ENCODE results near the gene CYB561.
"Not testable (repeated sequence)": the region's sequence is repeated elsewhere in the genome, so short reads cannot be mapped to it uniquely, and the experiment has no call there.

The CYB561 gene

DNA sequence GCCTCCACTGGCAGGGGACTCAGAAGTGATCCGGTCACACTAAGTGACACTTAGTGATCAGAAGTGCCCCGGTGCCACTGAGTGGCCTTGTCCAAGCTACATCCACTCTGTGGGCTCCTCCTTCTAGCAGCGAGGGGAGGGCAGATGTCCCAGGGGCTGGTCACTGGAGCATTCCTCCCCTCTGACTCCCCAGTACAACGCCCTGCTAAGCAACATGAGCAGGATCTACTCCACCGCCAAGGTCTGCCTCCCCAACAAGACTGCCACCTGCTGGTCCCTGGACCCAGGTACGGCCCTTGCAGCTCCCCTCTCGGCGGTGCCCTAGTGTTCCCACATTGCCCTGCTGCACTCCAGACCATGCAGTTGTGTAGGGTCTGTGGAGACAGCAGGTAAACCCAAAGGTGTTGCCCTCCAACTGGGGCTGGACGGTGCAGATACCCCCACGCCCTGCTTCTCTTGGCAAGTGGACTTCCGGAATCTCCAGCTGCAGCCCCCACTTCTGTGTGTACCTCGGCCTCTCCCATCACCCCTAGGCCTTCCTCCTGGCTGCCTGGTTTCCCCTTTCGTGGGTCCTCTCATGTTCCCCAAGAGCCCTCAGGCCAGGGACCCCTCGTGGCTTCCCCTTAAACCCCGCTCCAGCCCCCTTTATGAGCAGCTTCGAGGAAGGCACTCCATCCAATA, 32.8 kb upstream of the CYB561 start:
- DNase-seq (ENCODE audit: low read depth, low spot score) = peak; percentile 76
- Histone ChIP-seq H3K4me3 (ENCODE audit: low read length) (no peak overlapping the region), H3K9me3 (ENCODE audit: control insufficient read depth, insufficient read depth, low read length) (no peaks in the 10 kb centered on the region), H3K27me3 (ENCODE audit: control insufficient read depth, insufficient read depth, low read length) (no peaks in the 10 kb centered on the region), H3K27ac (ENCODE audit: low read length) (no peak overlapping the region), H3K36me3 (ENCODE audit: control insufficient read depth, insufficient read depth, low read length) (no peaks in the 10 kb centered on the region), H3K4me1 (ENCODE audit: control insufficient read depth, insufficient read depth, low read length) (peaks cover 6% of the 10 kb centered on the region; the same call in 1 of the 2 replicates)
- no CpG with 5 or more reads among the region's 16 CpGs for WGBS (ENCODE audit: insufficient coverage, insufficient read length)

DNA sequence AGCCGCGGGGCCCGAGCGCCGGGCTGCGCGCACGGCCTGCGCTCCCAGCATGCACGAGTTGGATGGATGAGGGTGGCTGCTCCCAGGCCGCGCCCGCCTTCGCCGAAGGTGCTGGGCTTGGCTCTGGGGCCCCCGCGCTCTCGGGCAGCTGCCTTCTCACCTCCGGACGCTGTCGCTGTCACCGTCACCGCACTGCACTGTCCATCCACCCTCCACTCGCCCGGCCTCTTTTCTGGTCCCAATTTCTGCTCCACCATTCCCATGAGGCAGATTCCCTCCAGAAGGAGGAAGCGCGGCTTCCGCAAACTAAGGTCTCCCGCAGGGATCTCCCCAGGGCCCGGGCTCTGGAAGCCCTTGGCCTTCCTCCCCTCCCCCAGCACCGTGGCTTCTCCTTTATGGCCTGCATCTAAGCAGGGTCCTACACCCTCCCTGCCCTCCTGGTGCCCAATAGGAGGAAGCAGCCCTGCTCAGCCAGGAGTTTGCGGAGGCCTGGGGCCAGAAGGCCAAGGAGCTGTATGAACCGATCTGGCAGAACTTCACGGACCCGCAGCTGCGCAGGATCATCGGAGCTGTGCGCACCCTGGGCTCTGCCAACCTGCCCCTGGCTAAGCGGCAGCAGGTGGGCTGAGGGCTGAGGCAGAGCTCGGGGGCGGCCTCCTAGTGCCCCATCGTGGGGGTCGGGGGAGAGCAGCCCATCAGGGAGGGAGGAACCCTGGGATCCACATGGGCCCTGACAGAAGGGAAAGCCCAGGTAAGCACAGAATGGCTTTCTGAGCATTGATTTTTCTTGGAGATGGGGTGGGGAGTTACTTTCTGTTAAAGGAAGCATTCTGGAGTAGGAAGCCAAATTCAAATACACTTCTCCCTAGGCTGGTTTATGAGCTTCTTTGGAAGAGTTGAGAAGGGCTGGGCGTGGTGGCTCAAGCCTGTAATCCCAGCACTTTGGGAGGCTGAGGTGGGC, 31.7 kb upstream of the CYB561 start:
- Histone ChIP-seq H3K9me3 (ENCODE audit: control insufficient read depth, insufficient read depth, low read length) (no peaks in the 10 kb centered on the region), H3K4me3 (ENCODE audit: low read length) (peak overlapping the region; percentile 29; the same call in 1 of the 2 replicates), H3K27me3 (ENCODE audit: control insufficient read depth, insufficient read depth, low read length) (no peaks in the 10 kb centered on the region), H3K27ac (ENCODE audit: low read length) (no peak overlapping the region), H3K4me1 (ENCODE audit: control insufficient read depth, insufficient read depth, low read length) (peaks cover 6% of the 10 kb centered on the region; the same call in 1 of the 2 replicates), H3K36me3 (ENCODE audit: control insufficient read depth, insufficient read depth, low read length) (no peaks in the 10 kb centered on the region)
- no peak for DNase-seq (ENCODE audit: low read depth, low spot score)
- WGBS (ENCODE audit: insufficient coverage, insufficient read length) = no CpG with 5 or more reads among the region's 44 CpGs

DNA sequence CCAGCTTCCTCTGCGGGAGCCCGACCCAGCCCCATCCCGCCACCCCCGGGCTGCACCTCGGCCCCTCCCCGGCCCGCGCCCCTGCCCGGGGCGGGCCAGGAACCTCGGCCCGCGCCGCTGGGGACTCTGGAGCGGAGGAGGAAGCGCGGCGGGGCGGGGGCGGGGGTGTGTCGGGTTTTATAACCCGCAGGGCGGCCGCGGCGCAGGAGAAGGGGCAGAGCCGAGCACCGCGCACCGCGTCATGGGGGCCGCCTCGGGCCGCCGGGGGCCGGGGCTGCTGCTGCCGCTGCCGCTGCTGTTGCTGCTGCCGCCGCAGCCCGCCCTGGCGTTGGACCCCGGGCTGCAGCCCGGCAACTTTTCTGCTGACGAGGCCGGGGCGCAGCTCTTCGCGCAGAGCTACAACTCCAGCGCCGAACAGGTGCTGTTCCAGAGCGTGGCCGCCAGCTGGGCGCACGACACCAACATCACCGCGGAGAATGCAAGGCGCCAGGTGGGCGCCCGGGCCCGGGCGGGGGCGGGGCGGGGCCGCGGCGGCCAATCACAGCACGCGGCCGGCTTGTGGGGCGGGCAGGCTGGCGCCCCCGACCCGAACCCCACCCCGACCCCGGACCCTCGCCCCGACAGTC, 30.9 kb upstream of the CYB561 start, which contains the start of gene ACE:
Gene ACE, plus strand, starts transcription at position 208 of the 626 bp plus-strand sequence. Its CDS starts 34 bp downstream, at position 242.
- Histone ChIP-seq H3K4me3 (ENCODE audit: low read length) (peak within 1 kb of the TSS; percentile 47), H3K9me3 (ENCODE audit: control insufficient read depth, insufficient read depth, low read length) (no peaks in the 10 kb centered on the region), H3K4me1 (ENCODE audit: control insufficient read depth, insufficient read depth, low read length) (peaks cover 6% of the 10 kb centered on the region; the same call in 1 of the 2 replicates), H3K27ac (ENCODE audit: low read length) (no peak within 1 kb of the TSS), H3K36me3 (ENCODE audit: control insufficient read depth, insufficient read depth, low read length) (no peaks in the 10 kb centered on the region), H3K27me3 (ENCODE audit: control insufficient read depth, insufficient read depth, low read length) (no peaks in the 10 kb centered on the region)
- WGBS (ENCODE audit: insufficient coverage, insufficient read length) = no CpG with 5 or more reads among the region's 78 CpGs
- no peak for DNase-seq (ENCODE audit: low read depth, low spot score)

DNA sequence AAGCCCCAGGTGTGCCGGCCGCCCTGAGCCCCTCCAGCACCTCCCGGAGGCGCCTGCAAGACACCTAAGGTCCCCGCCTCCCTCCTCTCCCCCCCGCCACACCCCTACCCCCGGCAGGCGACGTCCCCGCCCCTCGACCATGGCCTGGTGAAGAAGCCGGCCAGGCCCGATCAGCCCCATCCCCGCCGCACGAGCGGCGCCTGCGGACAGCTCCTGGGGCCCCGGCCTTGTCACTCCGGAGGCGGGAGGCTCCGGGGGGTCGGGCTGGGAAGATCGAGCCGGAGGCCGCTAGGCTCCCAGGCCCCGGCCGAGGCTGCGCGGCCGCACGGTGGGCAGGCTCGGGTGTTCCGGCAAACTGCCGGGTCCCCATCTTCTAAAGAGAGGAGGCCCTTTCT, 30.4 kb upstream of the CYB561 start:
- H3K27me3 ChIP-seq (ENCODE audit: control insufficient read depth, insufficient read depth, low read length) = no peaks in the 10 kb centered on the region
- peaks cover 6% of the 10 kb centered on the region; the same call in 1 of the 2 replicates for H3K4me1 ChIP-seq (ENCODE audit: control insufficient read depth, insufficient read depth, low read length)
- H3K27ac ChIP-seq (ENCODE audit: low read length) = no peak overlapping the region
- no CpG with 5 or more reads among the region's 36 CpGs for WGBS (ENCODE audit: insufficient coverage, insufficient read length)
- no peaks in the 10 kb centered on the region for H3K9me3 ChIP-seq (ENCODE audit: control insufficient read depth, insufficient read depth, low read length)
- peak overlapping the region; percentile 47; the same call in 1 of the 2 replicates for H3K4me3 ChIP-seq (ENCODE audit: low read length)
- H3K36me3 ChIP-seq (ENCODE audit: control insufficient read depth, insufficient read depth, low read length) = no peaks in the 10 kb centered on the region
- no peak for DNase-seq (ENCODE audit: low read depth, low spot score)

DNA sequence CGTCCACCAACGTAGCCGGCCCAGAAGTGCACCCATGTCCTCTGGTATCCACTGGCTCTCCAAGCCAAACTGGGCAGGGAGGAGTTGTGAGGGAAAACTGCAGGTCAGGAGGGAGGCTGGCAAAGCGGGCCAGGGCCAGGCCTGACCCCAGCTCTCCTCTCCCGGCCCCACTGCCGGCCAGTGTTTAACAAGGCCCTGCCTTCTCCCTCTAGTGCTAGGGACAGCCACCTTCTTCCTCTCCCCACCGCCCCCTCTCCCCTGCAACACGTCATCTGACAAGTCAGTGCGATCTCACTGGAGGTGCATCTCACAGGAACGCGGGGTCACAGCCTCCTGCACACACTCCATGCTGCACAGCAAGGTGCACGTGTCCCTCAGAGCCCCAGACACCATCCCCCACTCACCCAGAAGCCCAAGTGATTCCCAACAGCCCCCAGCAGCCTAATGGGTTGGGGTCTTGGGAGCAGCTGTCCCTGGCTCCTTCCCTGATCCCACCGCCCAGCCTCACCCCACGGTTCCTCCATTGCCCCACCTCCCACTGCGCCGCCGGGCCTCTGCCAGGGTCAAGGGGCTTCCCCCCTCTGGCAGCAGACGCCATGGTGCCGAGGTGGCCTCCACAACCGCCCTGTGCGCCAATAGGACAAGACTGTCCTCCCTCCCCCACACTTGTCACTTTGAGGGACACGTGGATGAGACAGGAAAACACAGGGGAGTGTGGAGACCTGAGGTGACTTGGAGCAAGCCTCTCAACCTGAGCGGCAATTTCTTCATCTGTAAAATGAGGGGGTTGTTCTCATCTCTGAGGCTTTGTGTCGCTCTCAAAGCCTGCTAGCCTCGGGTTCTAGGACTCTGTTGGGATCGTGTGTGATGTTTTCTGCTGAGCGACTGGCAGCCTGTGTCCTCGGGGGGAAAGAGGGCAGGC, 29.6 kb upstream of the CYB561 start:
- Histone ChIP-seq H3K27ac (ENCODE audit: low read length) (no peak overlapping the region), H3K4me3 (ENCODE audit: low read length) (peak overlapping the region; percentile 47; the same call in 1 of the 2 replicates)
- no CpG with 5 or more reads among the region's 28 CpGs for WGBS (ENCODE audit: insufficient coverage, insufficient read length)

DNA sequence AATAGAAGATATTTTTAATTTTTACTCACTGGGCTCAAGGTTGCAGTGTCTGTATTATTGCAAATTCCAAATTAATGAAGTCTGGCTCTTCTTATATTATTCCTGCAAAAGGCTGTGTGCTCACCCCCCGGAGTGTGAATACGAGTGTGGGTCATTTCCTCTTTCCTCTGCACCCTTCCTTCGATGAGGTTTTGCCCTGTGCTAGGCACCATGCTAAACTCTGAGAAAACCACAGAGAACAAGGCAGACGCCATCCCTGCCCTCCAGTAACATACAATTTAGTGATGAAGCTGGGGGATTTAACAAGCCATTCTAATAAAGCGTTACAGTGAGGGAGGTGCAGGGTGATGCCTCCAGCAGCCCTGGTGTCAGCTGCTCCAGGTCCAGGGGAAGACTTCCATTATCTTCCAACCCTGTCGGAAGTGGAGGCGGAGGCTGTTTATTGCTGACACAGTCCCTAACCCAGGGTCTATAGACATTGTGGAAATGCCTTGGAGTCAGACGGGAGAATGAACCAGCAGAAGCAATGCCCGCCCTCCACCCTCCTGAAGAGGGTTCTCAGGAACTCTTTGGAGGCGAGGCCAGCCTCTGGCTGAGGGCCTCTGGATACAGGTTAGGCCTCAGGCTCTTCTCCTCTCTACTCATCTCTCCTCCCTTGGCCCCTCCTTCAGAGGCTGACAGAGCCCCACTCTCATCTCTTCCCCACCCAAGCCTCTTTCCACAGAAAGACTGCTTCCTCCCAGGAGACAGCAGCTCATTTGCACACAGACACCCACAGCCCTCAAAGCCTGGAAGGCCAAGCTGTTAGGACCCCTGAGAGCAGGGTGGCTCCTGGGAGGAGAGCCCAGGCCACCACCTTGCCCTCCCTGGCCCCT, 28.7 kb upstream of the CYB561 start:
- no peaks in the 10 kb centered on the region for H3K9me3 ChIP-seq (ENCODE audit: control insufficient read depth, insufficient read depth, low read length)
- no peak overlapping the region for H3K27ac ChIP-seq (ENCODE audit: low read length)
- no peak overlapping the region for H3K4me3 ChIP-seq (ENCODE audit: low read length)
- no CpG with 5 or more reads among the region's 10 CpGs for WGBS (ENCODE audit: insufficient coverage, insufficient read length)
- peaks cover 6% of the 10 kb centered on the region; the same call in 1 of the 2 replicates for H3K4me1 ChIP-seq (ENCODE audit: control insufficient read depth, insufficient read depth, low read length)
- no peak for DNase-seq (ENCODE audit: low read depth, low spot score)
- no peaks in the 10 kb centered on the region for H3K36me3 ChIP-seq (ENCODE audit: control insufficient read depth, insufficient read depth, low read length)
- H3K27me3 ChIP-seq (ENCODE audit: control insufficient read depth, insufficient read depth, low read length) = no peaks in the 10 kb centered on the region

More for the DNA sequence above, 29.6 kb upstream of the CYB561 start:
- no peaks in the 10 kb centered on the region for H3K27me3 ChIP-seq (ENCODE audit: control insufficient read depth, insufficient read depth, low read length)
- peaks cover 6% of the 10 kb centered on the region; the same call in 1 of the 2 replicates for H3K4me1 ChIP-seq (ENCODE audit: control insufficient read depth, insufficient read depth, low read length)
- no peaks in the 10 kb centered on the region for H3K9me3 ChIP-seq (ENCODE audit: control insufficient read depth, insufficient read depth, low read length)
- H3K36me3 ChIP-seq (ENCODE audit: control insufficient read depth, insufficient read depth, low read length) = no peaks in the 10 kb centered on the region
- DNase-seq (ENCODE audit: low read depth, low spot score) = no peak

DNA sequence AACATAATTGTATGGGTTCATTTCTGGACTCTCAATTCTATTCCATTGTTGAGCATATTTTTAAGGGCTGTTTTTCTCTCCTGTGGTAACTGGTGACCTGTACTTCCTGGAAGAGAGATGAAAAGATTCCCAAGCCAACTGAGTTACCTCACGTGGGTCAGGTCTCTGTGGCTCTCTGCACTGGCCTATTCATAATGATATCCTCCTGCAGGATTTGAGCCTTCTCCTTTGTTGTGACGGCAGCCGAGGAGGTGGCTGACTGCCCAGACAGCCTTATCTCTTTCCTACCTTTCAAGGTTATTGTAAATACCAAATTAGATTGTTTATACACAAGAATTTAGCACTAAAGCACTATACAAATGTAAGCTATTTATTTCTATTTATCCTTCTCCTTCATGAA, 28.1 kb upstream of the CYB561 start:
- Histone ChIP-seq H3K36me3 (ENCODE audit: control insufficient read depth, insufficient read depth, low read length) (no peaks in the 10 kb centered on the region), H3K27me3 (ENCODE audit: control insufficient read depth, insufficient read depth, low read length) (no peaks in the 10 kb centered on the region), H3K27ac (ENCODE audit: low read length) (no peak overlapping the region), H3K4me3 (ENCODE audit: low read length) (no peak overlapping the region), H3K9me3 (ENCODE audit: control insufficient read depth, insufficient read depth, low read length) (no peaks in the 10 kb centered on the region), H3K4me1 (ENCODE audit: control insufficient read depth, insufficient read depth, low read length) (peaks cover 6% of the 10 kb centered on the region; the same call in 1 of the 2 replicates)
- WGBS (ENCODE audit: insufficient coverage, insufficient read length) = no CpG with 5 or more reads among the region's 3 CpGs
- no peak for DNase-seq (ENCODE audit: low read depth, low spot score)

DNA sequence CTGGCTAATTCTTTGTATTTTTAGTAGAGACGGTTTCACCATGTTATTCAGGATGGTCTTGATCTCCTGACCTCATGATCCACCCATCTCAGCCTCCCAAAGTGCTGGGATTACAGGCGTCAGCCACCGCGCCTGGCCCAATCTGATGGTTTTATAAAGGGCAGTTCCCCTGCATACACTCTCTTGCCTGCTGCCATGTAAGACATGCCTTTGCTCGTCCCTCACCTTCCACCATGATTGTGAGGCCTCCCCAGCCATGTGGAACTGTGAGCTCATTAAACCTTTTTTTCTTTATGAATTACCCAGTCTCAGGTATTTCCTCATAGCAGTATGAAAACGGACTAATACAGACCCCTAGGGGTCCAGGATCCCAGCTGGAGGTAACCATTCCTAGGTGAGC, 22.0 kb upstream of the CYB561 start:
- not testable (repeated sequence) for H3K4me3 ChIP-seq (ENCODE audit: low read length); H3K9me3 ChIP-seq (ENCODE audit: control insufficient read depth, insufficient read depth, low read length); H3K27ac ChIP-seq (ENCODE audit: low read length); H3K36me3 ChIP-seq (ENCODE audit: control insufficient read depth, insufficient read depth, low read length); H3K4me1 ChIP-seq (ENCODE audit: control insufficient read depth, insufficient read depth, low read length); DNase-seq (ENCODE audit: low read depth, low spot score); H3K27me3 ChIP-seq (ENCODE audit: control insufficient read depth, insufficient read depth, low read length)
- WGBS (ENCODE audit: insufficient coverage, insufficient read length) = no CpG with 5 or more reads among the region's 6 CpGs

DNA sequence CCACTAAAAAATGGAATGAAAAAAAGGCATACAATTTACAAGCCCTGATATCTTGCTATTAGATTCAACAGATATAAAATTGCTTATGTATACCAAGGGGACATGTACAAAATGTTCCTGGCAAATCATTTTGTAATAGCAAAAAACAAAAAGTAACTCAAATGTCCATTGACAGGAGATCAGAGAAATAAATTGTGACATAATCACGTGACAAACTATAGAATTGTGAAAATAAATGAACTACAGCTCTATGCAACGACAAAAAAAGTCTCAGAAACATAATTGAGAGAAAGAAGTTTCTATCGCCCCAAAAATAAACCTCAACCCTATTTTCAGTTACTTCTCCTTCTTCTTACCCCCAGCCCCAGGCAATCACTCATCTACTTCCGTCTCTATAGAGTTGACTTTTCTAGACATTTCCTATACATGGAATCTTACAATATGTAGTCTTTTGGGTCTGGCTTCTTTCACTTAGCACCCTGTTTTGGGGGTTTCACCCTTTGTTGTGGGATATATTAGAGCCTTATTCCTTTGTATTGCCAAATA, 18.7 kb upstream of the CYB561 start:
- no peak overlapping the region for H3K4me3 ChIP-seq (ENCODE audit: low read length)
- H3K27ac ChIP-seq (ENCODE audit: low read length) = no peak overlapping the region
- H3K36me3 ChIP-seq (ENCODE audit: control insufficient read depth, insufficient read depth, low read length) = no peaks in the 10 kb centered on the region
- H3K9me3 ChIP-seq (ENCODE audit: control insufficient read depth, insufficient read depth, low read length) = no peaks in the 10 kb centered on the region
- H3K4me1 ChIP-seq (ENCODE audit: control insufficient read depth, insufficient read depth, low read length) = no peaks in the 10 kb centered on the region
- no CpG with 5 or more reads among the region's 4 CpGs for WGBS (ENCODE audit: insufficient coverage, insufficient read length)
- H3K27me3 ChIP-seq (ENCODE audit: control insufficient read depth, insufficient read depth, low read length) = no peaks in the 10 kb centered on the region
- DNase-seq (ENCODE audit: low read depth, low spot score) = no peak

Data from iPS DF 6.9 (cell line).